Cardiac atrium fibroblast (primary cell): ENCODE results near the gene GALNT5. TPM values are rescaled to one million over a fixed set of nuclear protein-coding genes. Genes with fewer than 3 reads are reported as not detected.

ENCODE experiments used
- total RNA-seq: library from RNA; depleted of rRNA; stranded (reverse); fragments of >200 nt; gene quantifications from 2 replicates; pipeline ENCODE4 v1.2.3, GENCODE V29; 2015

GALNT5 gene
- 4.2 and 5.5 TPM in 2 replicates for total RNA-seq

GRCh38 chr2:157257312-157258252 is at the start of gene GALNT5:
GALNT5 (plus strand) TSS chr2:157257705; CDS start chr2:157258083, 378 bp downstream.

GRCh38 chr2:157325786-157326185 is 68.3 kb downstream of the GALNT5 start, which contains the start of gene ERMN:
ERMN (minus strand) TSS chr2:157325824; CDS start chr2:157325642, 182 bp downstream.

Other genes starting within 250 kb of the GALNT5 start
- gene ERMN, start 68.1 kb downstream of the GALNT5 start, total RNA-seq, result not detected in 2 replicates
- gene CYTIP, start 186.4 kb downstream of the GALNT5 start, total RNA-seq, result not detected in 2 replicates